NCI-H2196 (cell line): ENCODE results near the gene ADIPOQ.
A peak's percentile ranks its signal among the peaks of the same experiment; 100 is the strongest.
"Not testable (repeated sequence)": the region's sequence is repeated elsewhere in the genome, so short reads cannot be mapped to it uniquely, and the experiment has no call there.

Experiments
- DNase-seq: peaks from one replicate; lab custom pipeline; 2025; ENCODE audit not compliant: unreplicated experiment; lab: John Stamatoyannopoulos, UW

ADIPOQ gene

DNA sequence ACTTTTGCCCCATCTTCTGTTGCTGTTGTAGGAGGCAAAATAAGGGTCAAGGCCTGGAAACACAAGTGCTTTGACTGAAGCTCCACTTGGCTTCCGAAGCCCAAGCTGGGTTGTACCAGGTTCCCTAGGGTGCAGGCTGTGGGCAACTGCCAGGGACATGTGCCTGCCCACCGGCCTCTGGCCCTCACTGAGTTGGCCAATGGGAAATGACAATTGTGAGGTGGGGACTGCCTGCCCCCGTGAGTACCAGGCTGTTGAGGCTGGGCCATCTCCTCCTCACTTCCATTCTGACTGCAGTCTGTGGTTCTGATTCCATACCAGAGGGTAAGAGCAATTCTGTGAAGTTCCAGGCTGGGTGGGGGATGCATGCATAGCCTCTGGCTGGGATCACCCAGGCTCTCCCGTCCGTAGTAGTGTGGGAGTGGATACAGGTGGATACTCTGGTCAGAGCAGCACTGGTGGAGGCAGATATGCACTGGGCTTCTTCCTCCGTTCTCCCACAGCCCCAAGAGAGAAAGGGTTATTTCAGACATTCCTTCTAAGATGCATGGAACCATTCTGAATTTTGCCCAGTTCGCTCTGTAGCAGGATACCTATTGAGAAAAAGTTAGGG lies at the start of gene ADIPOQ:
ADIPOQ (plus strand) TSS at position 285 of the 613 bp plus-strand sequence. CDS start 10,349 bp downstream, outside the sequence.
- DNase-seq, result no peak

- DNase-seq, result no peak
Measured at GRCh38 chr3:186798239-186798874, 44.2 kb upstream of the ADIPOQ start.

DNA sequence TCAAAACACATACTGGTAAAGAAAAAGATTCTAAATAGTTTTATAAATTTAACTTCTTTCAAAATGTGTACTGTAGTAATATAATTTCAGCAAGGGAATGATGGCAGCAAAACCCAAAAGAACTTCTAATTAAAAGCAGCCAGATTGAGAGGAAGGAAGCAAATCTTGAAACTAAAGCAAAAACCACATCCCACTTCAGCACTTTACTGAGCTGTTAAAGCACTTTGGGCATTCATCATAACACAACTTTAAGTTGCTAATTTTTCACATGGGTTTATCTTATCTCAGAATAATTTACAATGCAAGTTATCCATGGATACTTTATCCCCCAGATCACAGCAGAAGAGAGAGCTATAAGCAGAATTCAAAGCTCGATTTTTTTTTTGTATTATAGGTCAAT lies 42.2 kb upstream of the ADIPOQ start:
- no peak for DNase-seq

DNA sequence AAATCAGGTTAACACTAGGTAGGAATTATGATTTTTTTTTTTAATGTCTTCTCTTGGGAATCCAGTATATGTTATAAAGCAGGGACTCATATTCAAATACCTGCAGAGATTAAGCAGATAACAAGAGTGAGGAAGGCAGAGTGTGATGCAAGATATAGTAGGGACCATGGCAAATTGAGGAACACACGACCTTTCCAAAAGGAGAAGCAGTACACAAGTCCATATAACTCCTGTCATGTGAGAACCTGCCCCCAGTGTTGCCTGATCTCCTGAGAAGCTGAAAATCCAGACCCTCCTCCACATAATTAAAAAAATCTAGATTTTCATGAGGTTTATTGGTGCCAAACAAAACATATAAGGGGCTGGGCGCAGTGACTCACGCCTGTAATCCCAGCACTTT lies 39.8 kb upstream of the ADIPOQ start:
- DNase-seq, result no peak

- DNase-seq, result not testable (repeated sequence)
Measured at GRCh38 chr3:186803447-186803846, 39.1 kb upstream of the ADIPOQ start.

GRCh38 chr3:186806089-186807055 lies 36.1 kb upstream of the ADIPOQ start, which contains the start of gene RFC4:
Gene RFC4, minus strand, starts transcription at chr3:186806482. Its CDS starts 1,769 bp downstream, at chr3:186804713.
- peak; percentile 99 for DNase-seq

- no peak for DNase-seq
Measured at GRCh38 chr3:186807231-186807630, 35.3 kb upstream of the ADIPOQ start.

DNA sequence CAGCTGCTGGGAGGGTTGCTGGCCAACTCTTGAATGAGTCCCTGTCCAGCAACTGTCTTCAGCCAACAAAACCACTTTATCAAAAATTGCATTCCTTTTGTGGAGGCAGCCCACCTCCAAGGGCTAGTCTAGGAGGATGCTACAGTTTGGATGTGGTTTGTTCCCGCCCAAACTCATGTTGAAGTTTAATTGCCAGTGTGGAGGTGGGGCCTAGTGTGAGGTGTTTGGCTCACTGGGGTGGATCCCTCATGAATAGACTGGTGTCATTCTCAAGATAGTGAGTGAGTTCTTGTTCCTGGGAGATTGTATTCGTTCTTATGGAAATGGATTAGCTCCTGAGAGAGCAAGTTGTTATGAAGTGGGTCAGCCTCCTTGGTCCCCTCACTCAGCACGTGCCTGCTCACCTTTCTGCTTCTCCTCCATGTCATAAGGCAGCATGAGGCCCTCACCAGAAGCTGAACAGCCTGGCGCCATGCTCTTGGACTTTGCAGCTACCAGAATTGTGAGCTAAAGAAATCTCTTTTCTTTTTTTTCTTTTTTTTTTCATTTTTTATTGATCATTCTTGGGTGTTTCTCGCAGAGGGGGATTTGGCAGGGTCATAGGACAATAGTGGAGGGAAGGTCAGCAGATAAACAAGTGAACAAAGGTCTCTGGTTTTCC lies 32.0 kb upstream of the ADIPOQ start:
- no peak for DNase-seq

DNA sequence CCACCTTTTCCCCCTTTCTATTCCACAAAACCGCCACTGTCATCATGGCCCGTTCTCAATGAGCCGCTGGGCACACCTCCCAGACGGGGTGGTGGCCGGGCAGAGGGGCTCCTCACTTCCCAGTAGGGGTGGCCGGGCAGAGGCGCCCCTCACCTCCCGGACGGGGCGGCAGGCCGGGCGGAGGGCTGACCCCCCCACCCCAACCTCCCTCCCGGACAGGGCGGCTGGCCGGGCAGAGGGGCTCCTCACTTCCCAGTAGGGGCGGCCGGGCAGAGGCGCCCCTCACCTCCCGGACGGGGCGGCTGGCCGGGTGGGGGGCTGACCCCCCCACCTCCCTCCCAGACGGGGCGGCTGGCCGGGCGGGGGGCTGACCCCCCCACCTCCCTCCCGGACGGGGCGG lies 31.2 kb upstream of the ADIPOQ start:
- DNase-seq, result not testable (repeated sequence)

DNA sequence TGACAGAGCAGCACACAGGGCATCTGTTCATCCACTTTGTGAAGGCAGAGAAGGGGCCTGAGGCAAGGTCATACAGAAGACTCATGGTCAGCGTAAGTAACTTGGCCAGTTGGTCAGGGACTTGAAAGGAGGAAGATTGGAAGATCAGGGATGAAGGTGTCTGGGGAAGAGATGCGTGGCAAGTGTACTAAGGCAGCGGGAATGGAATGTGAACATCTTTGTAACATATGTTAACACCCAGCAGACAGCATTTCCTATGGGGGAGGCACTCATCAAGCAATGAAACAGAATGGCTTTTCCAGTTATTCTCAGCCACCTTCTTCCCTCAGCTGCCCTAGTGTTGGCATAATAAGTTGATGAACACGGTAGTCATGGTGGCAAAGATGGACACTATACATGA lies 28.4 kb upstream of the ADIPOQ start:
- DNase-seq, result no peak

DNA sequence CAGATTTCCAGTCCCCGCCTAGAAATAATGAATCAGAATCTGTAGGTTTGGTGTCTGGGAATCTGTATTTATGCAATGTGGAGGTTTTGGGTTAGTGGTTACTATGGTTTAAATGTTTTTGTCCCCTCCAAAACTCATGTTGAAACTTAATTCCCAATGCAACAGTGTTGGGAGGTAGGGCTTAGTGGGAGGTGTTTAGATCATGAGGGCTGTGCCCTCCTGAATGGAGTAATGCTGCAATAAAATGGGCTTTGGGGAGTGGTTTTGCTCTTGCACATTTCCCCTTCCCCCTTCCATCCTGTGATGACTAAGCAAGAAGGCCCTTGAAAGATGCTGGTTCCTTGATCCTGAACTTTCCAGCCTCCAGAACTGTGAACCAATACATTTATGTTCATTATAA lies 27.1 kb upstream of the ADIPOQ start:
- DNase-seq, result no peak

GRCh38 chr3:186818516-186818915 lies 24.0 kb upstream of the ADIPOQ start:
- no peak for DNase-seq

DNA sequence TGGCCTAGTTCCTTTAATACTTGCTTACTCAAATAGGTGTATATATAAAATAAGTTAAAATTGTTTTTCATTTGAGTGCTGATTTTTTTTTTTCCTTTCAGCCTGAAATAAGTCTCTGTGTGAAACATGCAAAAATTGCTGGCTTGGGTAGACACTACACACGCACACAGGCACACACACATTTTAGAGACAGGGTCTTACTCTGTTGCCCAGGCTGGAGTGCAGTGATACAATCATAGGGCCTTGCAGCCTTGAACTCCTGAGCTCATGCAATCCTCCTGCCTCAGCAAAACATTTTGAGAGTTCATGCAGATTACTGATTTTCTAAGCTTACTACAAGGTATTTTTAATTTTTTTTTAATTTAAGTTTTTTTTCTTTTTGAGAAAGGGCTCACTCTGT lies 23.6 kb upstream of the ADIPOQ start:
- DNase-seq, result no peak

GRCh38 chr3:186821429-186822387 lies 20.8 kb upstream of the ADIPOQ start:
- DNase-seq, result peak; percentile 94

GRCh38 chr3:186822388-186822759 lies 20.1 kb upstream of the ADIPOQ start:
- not testable (repeated sequence) for DNase-seq

DNA sequence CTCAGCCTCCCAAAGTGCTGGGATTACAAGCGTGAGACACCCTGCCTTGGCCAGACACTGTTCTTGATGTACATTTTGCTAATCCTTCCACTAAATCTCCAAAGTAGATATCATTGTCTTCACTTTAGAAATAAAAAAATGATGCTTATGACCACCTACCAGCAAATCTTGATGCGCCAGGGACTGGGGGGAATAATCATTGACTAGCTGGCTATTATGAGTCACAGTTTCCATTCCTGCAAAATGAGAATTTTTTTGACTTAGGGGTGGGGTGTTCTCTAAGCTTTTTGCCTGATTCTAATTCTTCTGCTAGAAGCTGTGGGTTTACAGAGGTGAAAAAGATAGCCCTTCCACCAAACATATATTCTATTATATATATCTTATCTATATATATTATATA lies 19.1 kb upstream of the ADIPOQ start:
- DNase-seq, result no peak

GRCh38 chr3:186824430-186825139 lies 17.9 kb upstream of the ADIPOQ start:
- DNase-seq, result no peak

DNA sequence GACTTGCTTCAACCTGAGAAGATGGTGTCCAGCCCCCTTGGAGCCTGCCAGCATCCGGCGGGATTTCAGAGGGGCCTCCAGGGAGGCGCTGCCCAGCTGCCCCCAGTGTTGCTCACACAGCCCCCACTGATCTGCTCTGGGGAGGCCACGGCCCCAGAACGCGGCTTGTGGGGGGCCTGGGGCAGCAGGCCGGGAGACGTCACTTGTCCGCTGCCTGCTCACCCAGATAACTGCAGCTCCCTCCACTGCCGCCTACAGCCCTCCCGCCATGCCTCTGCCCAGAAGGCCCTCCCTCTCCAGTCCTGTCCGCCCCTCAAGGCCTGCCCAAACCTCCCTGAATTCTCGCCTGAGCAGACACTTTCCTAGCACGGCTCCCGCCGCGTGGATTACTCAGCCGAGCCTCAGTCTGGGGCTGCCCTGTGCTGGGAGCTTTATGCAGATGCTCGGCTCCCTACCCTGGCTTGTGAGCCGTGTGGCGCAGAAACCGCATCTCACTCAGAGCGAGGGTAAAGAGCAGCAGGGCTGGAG lies 17.2 kb upstream of the ADIPOQ start:
- no peak for DNase-seq

GRCh38 chr3:186825872-186826409 lies 16.6 kb upstream of the ADIPOQ start:
- DNase-seq, result no peak
